ENCODE results near the gene FDXR. TPM values are rescaled to one million over a fixed set of nuclear protein-coding genes. Genes with fewer than 3 reads are reported as not detected.
"Not testable (repeated sequence)": the region's sequence is repeated elsewhere in the genome, so short reads cannot be mapped to it uniquely, and the experiment has no call there.

FDXR gene
- total RNA-seq, 1 donor from 2014 or later, result 5.2 TPM

- peak; percentile 99 for DNase-seq (ENCODE audit: low spot score)
These were observed 461 bp upstream of the FDXR start for GRCh38 chr17:74873037-74873873.

- no peak for DNase-seq (ENCODE audit: low spot score)
These were observed 1.3 kb downstream of the FDXR start for GRCh38 chr17:74871356-74872076.

GRCh38 chr17:74870512-74870911 is 2.3 kb downstream of the FDXR start:
- no peak for DNase-seq (ENCODE audit: low spot score)

DNA sequence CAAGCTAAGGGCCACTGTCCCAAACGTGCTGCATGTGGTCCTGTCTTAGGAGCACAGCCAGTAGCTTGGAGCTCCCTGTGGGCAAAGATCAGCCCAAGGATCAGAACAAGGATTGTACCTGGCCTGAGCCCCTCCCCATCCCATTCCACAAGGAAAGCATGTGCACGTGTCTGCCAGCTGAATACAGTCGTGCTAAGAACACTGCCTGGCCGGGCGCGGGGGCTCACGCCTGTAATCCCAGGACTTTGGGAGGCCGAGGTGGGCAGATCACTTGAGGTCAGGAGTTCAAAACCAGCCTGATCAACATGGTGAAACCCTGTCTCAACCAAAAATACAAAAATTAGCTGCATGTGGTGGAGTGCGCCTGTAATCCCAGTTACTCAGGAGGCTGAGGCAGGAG is 2.8 kb downstream of the FDXR start:
- DNase-seq (ENCODE audit: low spot score), result not testable (repeated sequence)

GRCh38 chr17:74868908-74869255 is 3.9 kb downstream of the FDXR start:
- no peak for DNase-seq (ENCODE audit: low spot score)

GRCh38 chr17:74868251-74868907 is 4.4 kb downstream of the FDXR start:
- DNase-seq (ENCODE audit: low spot score), result no peak

GRCh38 chr17:74866198-74866835 is 6.5 kb downstream of the FDXR start:
- no peak for DNase-seq (ENCODE audit: low spot score)

- DNase-seq (ENCODE audit: low spot score), result no peak
These were observed 7.1 kb downstream of the FDXR start for GRCh38 chr17:74865504-74866197.

GRCh38 chr17:74864866-74865395 is 7.9 kb downstream of the FDXR start:
- no peak for DNase-seq (ENCODE audit: low spot score)

- no peak for DNase-seq (ENCODE audit: low spot score)
These were observed 8.4 kb downstream of the FDXR start for GRCh38 chr17:74864297-74864865.

DNA sequence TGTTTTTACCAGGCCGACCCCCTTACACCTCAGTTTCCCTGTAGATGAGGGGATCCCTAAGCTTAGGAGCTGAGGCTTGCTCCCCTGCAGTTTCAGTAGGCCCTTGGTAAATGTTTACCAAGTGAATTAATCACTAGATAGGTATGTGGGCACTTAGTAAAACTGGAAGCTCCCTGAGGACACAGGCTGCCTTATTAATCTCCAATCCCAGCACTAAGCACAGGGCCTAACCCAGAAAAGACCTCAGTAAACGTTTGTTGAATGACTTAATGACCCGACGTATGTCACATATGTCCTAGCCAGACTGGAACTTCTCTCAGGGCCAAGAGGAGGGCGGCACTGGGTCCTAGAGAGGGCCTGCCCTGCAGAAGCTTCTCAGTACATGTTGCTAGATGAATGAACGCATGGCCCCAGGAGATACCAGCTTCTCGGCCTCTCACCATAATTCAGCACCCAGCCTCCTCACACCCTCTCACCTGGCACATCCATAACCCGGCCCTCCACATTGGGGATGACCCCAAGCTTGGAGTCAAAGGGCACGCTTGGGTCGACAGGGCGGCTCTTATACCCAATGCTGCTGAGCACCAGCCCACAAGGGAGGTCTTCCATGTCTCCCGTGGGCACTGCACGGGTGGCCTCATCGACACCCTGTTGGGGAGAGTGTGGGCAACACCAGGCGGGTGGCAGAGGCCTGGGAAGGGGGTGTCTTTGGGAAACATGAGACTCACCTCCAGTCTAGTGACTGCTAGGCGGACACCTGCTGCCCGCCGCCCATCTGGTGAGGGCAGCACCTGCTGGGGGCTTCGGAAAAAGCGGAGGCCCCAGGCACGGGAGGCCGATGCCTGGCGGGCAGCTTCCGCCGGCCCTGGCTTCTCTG is 9.1 kb downstream of the FDXR start:
- no peak for DNase-seq (ENCODE audit: low spot score)

DNA sequence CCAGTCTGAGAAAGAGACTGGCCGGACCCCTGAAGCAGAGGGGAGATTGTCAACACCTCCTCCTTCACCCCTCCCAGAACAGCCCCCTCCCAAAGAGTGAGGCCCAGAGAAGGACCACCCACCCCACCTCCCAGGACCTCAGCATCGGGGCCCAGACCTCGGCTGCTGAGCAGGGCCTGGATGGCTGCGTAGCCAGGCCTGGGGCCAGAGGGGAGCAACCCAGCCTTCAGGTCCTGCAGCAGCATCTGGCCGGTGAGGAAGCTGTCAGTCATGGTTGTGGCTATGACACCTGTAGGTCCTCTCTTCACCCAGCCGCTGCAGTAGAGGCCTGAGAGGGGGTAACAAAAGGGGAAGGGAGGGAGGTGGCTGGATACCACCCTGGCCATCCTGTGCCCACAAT is 9.9 kb downstream of the FDXR start:
- DNase-seq (ENCODE audit: low spot score), result no peak

- no peak for DNase-seq (ENCODE audit: low spot score)
These were observed 10.5 kb downstream of the FDXR start for GRCh38 chr17:74862108-74862901.

DNA sequence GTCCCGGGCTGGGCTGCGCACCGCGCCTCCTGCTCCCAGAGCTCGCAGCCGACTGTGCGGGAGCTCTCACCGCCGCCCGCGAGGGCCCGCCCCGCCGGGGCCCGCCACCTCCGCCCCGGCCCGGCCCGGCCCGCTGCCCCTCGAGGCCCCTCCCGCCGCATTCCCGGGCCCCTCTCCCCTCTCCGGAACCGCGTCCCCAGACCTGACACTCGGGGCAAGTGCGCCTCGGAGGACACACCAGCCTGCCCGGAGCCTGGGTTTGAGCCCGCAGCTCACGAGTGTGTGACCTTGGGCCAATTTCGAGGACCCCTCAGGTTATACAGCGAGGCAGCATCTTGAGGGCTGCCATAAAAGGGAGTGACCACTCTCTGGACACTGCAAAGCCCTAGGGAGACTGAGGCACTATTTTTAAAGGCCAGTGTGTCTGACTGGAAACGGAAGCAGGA is 11.1 kb downstream of the FDXR start:
- no peak for DNase-seq (ENCODE audit: low spot score)

DNA sequence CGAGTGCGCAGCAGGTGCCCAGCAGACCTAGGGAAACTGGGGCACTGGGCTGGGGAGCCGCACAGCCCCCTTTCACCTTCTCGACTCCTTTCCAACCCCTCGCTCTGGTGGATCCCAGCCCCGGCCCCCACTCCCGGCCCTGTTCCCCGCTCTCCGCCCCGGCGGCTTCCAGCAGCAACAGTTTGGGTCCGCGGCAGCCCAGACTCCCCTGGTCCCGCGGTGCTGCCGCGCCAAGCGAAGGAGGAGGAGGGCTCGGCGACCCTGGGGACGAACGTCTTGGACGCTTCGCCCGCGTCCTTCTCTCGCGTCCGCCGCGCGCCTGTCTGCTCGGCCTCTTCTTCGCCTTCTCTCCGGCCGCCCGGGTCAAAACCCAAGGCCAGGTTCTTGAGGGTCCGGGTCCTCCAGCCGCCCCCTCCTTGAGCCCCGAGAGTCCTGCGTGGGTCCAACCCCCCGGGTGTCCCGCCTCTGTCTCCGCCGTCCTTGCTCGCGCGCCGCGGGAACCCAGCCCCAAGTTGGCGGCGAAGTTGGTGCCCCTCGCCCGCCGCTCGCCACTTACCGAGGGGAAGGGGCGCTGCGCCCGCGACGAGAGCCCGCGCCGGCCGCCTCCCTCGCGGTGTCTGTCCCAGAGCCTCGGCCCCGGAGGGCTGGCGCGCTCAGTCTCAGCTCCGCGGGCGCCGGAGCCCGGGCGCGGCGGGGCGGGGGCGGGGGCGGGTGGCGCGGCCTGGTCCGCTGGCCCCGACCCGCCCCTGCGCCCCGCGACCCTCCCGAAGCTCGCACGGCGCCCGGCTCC is 11.7 kb downstream of the FDXR start:
- DNase-seq (ENCODE audit: low spot score), result no peak

DNA sequence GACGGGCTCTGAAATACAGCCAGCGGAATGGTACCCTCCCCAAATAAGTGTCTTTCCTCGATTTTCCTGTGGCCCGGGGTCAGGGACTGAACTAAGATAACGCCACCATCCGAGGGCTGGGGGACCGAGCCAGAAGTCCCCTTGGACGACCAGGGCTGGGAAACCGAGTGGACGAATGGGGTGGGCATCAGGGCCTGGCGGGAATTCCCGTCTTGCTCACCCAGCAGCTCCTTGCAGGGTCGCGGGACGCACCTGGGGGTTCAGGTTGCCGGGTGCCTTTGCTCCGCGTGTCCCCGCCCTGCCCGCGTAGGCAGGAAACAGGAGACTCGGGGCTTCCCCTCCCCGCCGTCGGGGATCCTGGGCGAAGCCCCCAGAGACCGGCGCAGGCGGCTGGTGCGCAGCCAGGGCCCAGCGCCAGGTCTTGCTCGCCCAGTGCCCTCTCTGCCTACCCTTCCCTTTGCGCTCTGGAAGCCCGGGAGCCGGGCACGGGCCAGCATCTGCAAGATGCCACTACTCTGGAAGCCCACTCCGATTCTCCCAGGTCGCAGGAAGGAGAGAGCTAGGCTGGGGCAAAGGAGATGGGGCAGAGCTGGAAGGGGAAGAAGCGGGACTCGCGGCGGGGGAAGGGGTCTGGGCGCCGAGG is 12.4 kb downstream of the FDXR start:
- no peak for DNase-seq (ENCODE audit: low spot score)

Data from mesenteric fat pad (tissue), 1 donor.